T-helper 1 cell treated with Interleukin-12 subunit alpha and Interleukin-12 subunit beta and Interleukin-4 antibody, amounts not matched to agents 30 μg/mL and 1 μg/mL, for 36 hours (primary cell): ENCODE data around the gene MOB3B.

Experiments
- H3K27ac Mint-ChIP-seq: one replicate; pipeline ENCODE4 v1.8.0; 2021; ENCODE audit warnings: mild to moderate bottlenecking, mixed read lengths
- H3K27me3 Mint-ChIP-seq: one replicate; pipeline ENCODE4 v1.8.0; 2021; ENCODE audit warnings: low read depth, mixed read lengths
- H3K36me3 Mint-ChIP-seq: one replicate; pipeline ENCODE4 v1.8.0; 2021; ENCODE audit warnings: low read depth, mixed read lengths
- H3K4me1 Mint-ChIP-seq: one replicate; pipeline ENCODE4 v1.8.0; 2021; ENCODE audit warnings: low read depth, mixed read lengths
- H3K4me3 Mint-ChIP-seq: one replicate; pipeline ENCODE4 v1.8.0; 2021; ENCODE audit warnings: mild to moderate bottlenecking, moderate library complexity, mixed read lengths
- H3K9me3 Mint-ChIP-seq: one replicate; pipeline ENCODE4 v1.8.0; 2021; ENCODE audit warnings: mixed read lengths

Gene MOB3B

DNA sequence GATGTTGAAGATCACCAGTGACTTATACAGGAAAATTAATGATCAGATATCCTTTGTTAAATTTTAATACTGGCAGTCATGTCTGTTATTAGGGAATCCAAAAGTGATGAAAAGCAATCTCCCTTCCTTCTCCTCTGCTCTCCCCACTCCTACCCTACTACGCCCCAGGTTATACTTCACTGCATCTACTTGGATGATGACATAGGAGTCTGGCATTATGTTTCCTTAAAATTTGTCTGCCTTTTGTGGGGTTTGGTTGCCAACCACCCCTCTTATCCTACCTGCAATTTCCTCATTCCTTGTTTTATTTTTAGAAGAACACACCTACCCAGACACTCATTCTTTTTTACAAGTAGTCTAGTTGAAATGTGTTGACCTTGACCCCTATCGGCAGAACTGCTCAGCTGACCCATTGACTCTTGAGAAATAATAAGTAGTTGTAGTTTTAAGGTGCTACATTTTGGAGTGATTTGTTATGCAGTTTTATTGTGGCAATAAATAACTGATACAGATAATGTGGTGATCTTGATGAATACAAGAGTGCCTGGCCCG is 5.1 kb upstream of the MOB3B start:
- H3K4me3 Mint-ChIP-seq = no peak overlapping the region
- H3K27me3 Mint-ChIP-seq = peaks cover 12% of the 10 kb centered on the region
- no peaks in the 10 kb centered on the region for H3K36me3 Mint-ChIP-seq
- no peak overlapping the region for H3K27ac Mint-ChIP-seq
- H3K9me3 Mint-ChIP-seq = no peaks in the 10 kb centered on the region
- peaks cover 9% of the 10 kb centered on the region for H3K4me1 Mint-ChIP-seq

DNA sequence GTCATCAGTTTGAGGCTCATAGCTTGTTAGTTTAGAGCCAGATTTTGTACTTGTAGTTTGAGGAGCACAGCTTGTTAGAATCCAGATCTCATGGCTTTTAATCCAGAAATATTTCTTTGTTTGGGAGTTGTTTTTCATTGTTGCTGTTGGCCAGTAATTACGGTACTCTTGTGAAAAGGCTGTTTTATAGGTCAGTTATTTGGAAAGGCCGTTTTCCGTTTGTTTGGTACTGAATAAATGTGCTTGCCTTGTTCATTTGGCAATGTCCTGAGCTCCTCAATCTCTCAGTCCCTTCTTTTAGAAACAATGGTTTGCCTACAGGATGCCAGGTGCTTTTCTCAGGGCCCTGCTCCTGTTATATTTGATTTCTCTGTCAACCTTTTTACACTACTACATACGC is 4.5 kb upstream of the MOB3B start:
- Mint-ChIP-seq H3K27me3 (peaks cover 13% of the 10 kb centered on the region), H3K36me3 (no peaks in the 10 kb centered on the region), H3K27ac (no peak overlapping the region), H3K9me3 (no peaks in the 10 kb centered on the region), H3K4me1 (peaks cover 10% of the 10 kb centered on the region), H3K4me3 (no peak overlapping the region)

DNA sequence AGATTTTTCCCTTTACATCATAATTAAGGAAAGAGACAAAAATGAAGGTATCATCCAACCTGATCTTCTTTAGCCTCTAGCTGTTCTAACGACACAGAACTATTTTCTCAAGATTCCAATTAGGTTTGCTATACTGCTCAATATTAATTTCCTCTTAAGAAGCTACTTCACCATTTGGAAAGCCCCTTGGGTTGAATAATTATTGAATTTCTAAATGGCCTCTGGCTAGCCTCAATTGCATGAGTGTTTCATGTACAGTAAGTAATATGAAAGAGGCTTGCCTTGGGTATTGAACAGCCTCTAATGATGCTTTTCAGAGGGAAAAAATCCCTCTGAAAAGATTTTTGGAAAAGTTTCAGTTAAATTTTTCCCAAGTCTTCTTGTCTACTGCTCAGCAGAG is 3.7 kb upstream of the MOB3B start:
- Mint-ChIP-seq H3K36me3 (no peaks in the 10 kb centered on the region), H3K4me1 (peaks cover 9% of the 10 kb centered on the region), H3K4me3 (no peak overlapping the region), H3K27ac (no peak overlapping the region), H3K27me3 (peaks cover 13% of the 10 kb centered on the region), H3K9me3 (no peaks in the 10 kb centered on the region)

DNA sequence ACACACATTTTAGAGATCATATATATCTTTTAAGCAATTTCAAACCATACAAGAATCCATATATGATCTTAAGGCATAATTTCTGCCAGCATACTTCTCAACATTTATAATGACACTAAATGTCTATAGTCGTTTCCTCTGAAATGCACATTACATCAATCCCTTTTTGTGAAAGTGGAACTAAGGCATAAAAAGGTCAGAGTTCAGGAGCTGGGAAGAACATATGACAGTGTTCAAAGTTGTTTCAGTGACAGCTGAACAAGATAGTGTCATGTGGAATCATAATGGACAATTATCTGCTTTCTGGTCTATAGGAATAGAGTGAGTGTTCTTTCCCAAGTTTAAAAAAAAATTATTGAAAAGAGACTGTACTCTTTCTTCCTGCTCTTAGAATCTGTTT is 2.4 kb upstream of the MOB3B start:
- Mint-ChIP-seq H3K27me3 (peaks cover 24% of the 10 kb centered on the region), H3K4me1 (peaks cover 12% of the 10 kb centered on the region), H3K27ac (no peak overlapping the region), H3K9me3 (no peaks in the 10 kb centered on the region), H3K36me3 (no peaks in the 10 kb centered on the region), H3K4me3 (no peak overlapping the region)

DNA sequence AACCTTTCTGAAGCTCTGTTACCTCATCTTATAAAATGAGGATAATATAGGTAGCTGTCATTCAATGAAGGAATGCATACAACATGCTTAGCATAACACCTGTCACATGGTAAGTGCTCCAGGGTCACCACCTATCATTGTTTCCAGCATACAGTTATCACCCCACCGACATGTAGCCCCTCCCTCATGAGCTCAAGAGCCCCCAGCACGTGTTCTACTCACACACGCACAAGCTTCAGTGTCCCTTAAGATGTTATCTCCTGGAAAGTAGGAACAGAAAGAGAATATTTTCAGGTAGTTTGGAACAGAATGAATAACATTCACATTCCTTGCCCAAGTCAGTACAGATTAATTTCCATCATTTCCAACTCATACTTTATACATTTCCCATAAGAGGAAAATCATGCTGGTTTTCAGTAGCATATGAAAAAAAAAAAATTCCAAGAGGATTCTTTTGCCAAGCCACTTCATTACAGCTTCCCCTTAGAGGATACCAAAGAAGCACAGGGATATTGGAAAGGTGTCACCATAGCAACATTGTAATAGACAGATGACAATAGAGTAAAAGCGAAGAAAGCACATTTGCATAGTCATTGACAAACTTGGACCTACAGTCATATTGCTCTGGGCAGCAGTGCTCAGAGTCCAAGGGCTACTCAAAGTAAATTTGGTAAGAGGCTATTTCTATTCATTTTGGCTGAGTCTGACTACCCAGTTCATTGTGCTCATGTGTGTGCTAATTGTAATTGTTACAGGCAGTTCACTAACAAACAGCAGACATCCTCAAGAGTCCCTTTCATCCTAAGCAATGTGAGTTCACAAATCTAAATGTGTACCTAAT is 1.5 kb upstream of the MOB3B start:
- Mint-ChIP-seq H3K27ac (no peak overlapping the region), H3K4me3 (no peak overlapping the region), H3K9me3 (no peaks in the 10 kb centered on the region), H3K4me1 (peaks cover 12% of the 10 kb centered on the region), H3K36me3 (no peaks in the 10 kb centered on the region), H3K27me3 (peaks cover 33% of the 10 kb centered on the region)

DNA sequence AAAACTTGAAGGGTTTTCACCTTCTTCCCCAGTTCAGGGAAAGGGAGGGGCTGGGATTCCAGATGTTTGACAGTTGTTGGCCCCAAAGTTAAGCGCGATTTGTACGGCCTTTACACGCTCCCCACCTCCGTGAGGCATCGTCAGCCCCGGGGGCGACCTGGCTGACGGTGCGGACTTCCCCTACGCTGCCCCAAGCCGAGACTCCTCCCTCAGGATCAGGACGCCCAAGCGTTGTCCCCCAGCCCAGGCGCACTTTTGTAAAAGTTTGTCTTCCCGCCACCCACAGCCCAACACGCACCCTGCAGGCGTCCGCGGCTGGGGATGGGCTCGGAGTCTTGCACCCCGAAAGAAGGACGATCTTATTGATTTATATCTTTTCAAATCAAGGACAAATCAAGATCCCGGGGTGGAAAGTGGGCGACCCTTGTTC is 713 bp downstream of the MOB3B start:
- Mint-ChIP-seq H3K4me1 (peaks cover 8% of the 10 kb centered on the region), H3K36me3 (no peaks in the 10 kb centered on the region), H3K4me3 (peak overlapping the region; percentile 81), H3K27ac (peak overlapping the region; percentile 11), H3K9me3 (no peaks in the 10 kb centered on the region), H3K27me3 (peaks cover 45% of the 10 kb centered on the region)

DNA sequence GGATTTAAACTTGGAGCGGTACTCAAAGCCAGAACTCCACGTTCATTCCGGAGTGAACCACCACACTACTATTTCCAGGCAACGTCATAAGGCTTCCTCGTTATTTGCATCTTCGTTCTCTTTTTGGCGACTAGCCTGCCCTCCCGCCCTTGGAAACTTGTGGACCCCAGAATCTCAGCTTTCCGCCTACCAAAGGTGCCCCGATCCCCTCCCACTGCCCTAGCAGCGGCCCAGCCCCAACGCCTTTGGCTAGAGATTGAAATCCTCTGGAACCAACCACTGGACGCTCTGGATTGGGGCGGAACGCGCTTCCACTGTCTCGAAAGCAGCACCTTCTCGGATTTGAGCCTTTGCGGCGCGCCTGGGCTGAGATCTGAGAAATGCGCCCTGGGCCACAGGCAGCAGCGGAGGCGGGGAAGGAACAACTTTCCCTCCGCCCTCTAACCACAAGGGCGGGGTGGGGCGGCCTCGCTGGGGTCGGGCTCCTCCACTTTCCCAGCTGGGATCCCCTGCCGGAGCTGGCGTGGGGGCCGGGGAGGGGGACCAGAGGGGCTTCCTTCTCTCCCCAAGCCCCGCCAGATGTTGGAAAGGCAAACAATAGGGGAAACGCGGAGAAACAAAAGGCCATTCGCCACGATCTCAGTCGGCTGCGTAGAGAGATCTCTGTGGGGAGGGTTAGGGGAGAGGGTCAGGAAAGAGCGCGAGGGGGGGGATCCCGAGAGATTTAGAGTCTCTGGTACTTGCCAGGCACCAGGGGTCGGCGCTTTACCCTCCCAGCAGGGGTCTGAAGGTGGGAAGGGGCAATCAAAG is 1.3 kb downstream of the MOB3B start:
- H3K9me3 Mint-ChIP-seq = no peaks in the 10 kb centered on the region
- H3K36me3 Mint-ChIP-seq = no peaks in the 10 kb centered on the region
- peaks cover 8% of the 10 kb centered on the region for H3K4me1 Mint-ChIP-seq
- H3K4me3 Mint-ChIP-seq = peak overlapping the region; percentile 81
- peak overlapping the region; percentile 18 for H3K27ac Mint-ChIP-seq
- H3K27me3 Mint-ChIP-seq = peaks cover 46% of the 10 kb centered on the region

DNA sequence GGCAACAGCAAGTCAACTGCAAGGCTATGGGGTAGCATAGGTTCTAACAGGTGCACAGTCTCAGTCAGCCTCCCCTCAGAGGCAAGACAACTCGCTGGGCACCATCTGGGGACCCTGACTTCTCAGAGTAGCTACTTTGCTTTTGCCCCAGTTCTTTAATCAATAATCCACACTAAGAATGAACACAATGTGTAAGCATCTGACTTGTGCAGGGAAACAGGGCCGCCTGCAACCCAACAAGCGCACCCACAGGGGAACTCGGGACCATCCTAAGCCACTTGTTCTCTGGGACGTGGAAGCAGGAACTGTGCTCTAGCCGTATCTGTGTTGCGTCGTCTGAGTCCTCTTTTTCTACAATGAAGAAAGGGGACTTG is 1.9 kb downstream of the MOB3B start:
- Mint-ChIP-seq H3K27me3 (peaks cover 44% of the 10 kb centered on the region), H3K27ac (no peak overlapping the region), H3K4me3 (peak overlapping the region; percentile 25), H3K4me1 (peaks cover 8% of the 10 kb centered on the region), H3K36me3 (no peaks in the 10 kb centered on the region), H3K9me3 (no peaks in the 10 kb centered on the region)

DNA sequence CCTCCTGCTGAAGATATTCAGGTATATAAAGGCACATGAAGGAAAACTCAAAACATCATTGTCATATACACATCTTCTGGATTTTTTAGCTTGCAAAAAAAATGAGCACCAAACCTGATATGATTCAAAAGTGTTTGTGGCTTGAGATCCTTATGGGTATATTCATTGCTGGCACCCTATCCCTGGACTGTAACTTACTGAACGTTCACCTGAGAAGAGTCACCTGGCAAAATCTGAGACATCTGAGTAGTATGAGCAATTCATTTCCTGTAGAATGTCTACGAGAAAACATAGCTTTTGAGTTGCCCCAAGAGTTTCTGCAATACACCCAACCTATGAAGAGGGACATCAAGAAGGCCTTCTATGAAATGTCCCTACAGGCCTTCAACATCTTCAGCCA is 5.4 kb downstream of the MOB3B start, which contains the start of gene IFNK:
Gene IFNK, plus strand, starts transcription at position 55 of the 400 bp plus-strand sequence. Its CDS starts 47 bp downstream, at position 102.
- peaks cover 36% of the 10 kb centered on the region for H3K27me3 Mint-ChIP-seq
- H3K36me3 Mint-ChIP-seq = no peaks in the 10 kb centered on the region
- no peak within 1 kb of the TSS for H3K27ac Mint-ChIP-seq
- no peaks in the 10 kb centered on the region for H3K9me3 Mint-ChIP-seq
- H3K4me1 Mint-ChIP-seq = peaks cover 5% of the 10 kb centered on the region
- no peak within 1 kb of the TSS for H3K4me3 Mint-ChIP-seq

DNA sequence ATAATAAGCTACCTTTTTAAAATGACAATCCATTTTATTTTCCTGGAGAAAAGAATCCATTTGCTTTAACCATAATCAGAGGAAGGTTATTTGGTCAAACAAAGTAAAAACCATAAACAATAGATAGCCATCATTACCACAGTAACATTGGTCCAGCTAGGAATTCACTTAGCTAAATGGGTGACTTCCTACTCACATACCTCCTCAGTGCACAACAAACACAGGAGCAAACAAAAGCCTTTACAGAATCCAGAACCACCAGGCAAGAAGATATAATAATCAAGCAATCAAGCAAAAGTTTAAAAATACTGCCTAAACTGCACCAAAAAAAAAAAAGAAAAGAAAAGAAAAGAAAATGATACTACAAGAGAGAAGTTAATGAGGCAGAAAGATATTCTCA is 6.5 kb downstream of the MOB3B start:
- Mint-ChIP-seq H3K27me3 (peaks cover 34% of the 10 kb centered on the region), H3K9me3 (no peaks in the 10 kb centered on the region), H3K4me3 (no peak overlapping the region), H3K36me3 (no peaks in the 10 kb centered on the region), H3K4me1 (peaks cover 2% of the 10 kb centered on the region), H3K27ac (no peak overlapping the region)

DNA sequence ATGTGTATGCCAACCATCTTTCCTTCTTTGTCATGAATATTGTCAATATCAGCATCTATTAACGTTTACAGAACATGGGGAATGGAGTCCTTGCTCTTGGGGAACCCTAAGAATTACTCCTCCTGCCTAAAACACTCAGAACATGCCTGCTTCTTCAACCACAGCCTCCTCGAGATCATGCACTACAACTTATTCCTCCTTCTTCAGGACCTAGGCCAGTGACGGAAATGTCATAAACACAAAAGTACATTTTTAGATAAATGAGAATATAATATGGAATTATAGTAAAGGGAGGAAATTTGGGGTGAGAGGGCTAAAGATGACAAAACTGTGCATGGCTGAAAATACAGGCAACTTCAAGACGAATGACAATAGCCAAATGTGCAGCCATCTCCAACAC is 8.6 kb downstream of the MOB3B start:
- Mint-ChIP-seq H3K4me1 (no peaks in the 10 kb centered on the region), H3K36me3 (no peaks in the 10 kb centered on the region), H3K4me3 (no peak overlapping the region), H3K27me3 (peaks cover 14% of the 10 kb centered on the region), H3K9me3 (no peaks in the 10 kb centered on the region), H3K27ac (no peak overlapping the region)

DNA sequence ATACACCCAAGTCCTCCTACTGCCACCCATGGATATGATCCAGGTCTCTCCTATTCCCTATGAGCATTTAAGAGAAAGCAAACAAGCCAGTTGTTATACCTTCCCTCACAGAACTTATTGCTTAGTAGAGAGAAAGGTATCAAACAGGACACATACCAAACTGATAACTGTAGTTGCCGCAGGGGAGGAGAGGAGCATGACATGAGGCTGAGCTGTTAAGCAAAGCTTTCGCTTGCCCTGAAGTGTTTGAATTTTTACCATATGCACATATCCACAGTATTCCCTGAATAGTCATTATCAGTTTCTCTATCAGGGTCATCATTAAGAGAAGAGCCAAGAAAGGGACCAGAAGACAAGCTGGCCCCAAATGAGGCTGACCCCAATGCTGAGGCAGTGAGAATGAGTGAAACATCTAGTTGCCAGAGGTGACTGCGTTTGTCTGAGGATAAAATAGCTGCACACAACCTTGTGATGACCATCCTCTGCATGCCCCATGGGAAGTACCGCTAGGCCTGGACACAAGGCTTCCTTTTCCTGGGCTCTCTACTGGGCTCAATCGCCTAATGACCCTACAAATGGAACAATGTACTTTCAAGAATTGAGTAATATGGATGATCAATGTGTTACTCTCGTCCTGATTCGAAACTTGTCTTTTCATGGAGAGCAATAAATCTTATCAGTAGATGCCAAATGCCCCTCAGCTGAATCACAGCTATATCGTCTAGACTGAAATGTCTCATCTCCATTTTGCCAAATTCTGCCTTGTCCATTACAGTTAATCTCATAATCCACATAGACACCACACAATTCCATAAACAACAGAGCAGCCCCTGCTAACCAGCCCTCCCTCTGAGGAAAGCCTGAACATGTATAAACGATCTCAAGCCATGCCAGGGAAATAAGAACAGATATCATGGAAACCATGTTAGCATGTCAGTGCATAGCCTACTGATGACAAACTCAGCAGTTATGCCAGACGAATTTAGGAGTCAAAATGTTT is 9.8 kb downstream of the MOB3B start:
- Mint-ChIP-seq H3K27ac (no peak overlapping the region), H3K27me3 (peaks cover 4% of the 10 kb centered on the region), H3K4me3 (no peak overlapping the region), H3K36me3 (no peaks in the 10 kb centered on the region), H3K9me3 (no peaks in the 10 kb centered on the region), H3K4me1 (no peaks in the 10 kb centered on the region)

DNA sequence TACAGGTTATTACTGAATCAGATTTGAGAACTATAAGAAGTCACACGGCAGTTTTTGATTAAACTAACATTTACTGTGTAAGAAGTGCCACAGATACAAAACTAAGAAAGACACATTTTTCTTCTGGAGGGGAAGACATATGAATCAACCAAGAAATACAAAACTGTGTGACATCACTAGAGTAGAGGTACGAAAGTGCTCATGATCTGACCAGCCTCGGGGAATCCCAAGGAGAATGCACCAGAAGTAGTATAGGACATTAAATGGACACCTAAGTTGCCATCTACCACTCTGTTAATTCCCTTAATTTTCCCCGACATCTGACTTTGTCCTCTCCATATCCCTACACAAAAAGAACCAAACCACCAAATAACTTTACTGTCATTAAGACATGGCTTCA is 10.8 kb downstream of the MOB3B start:
- Mint-ChIP-seq H3K4me1 (no peaks in the 10 kb centered on the region), H3K36me3 (no peaks in the 10 kb centered on the region), H3K9me3 (no peaks in the 10 kb centered on the region), H3K4me3 (no peak overlapping the region), H3K27ac (no peak overlapping the region), H3K27me3 (peaks cover 4% of the 10 kb centered on the region)

DNA sequence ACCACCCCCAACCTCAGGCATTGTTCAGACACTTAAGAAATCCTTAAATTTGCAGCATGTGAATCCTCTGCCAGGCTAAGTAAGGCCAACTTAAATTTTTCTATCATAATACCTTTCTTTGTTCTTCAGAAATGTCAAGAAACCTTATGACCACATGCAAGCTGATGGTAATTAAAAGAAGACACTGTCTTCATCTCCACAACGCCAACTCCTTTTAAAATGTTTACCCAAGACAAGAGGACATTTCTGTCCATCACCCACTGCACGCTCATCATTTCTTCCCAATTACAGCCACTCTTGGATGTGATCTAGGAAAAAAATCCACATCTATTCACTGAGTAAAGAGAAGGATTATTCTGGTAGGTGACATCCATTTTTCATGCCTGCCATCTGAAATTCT is 11.6 kb downstream of the MOB3B start:
- H3K36me3 Mint-ChIP-seq = no peaks in the 10 kb centered on the region
- H3K27ac Mint-ChIP-seq = no peak overlapping the region
- H3K9me3 Mint-ChIP-seq = no peaks in the 10 kb centered on the region
- H3K27me3 Mint-ChIP-seq = peaks cover under 1% of the 10 kb centered on the region
- no peak overlapping the region for H3K4me3 Mint-ChIP-seq
- no peaks in the 10 kb centered on the region for H3K4me1 Mint-ChIP-seq
